ENCODE data around the gene SOHLH1.

Gene SOHLH1

GRCh38 chr9:135698236-135698635 lies 1.0 kb downstream of the SOHLH1 start:
- Histone ChIP-seq H3K4me1 (ENCODE audit: control insufficient read depth, insufficient read depth, low read length) (no peaks in the 10 kb centered on the region), H3K4me3 (ENCODE audit: low read depth, low read length) (no peak overlapping the region), H3K36me3 (ENCODE audit: control insufficient read depth in 2 of 2, insufficient read depth in 1 of 2, low read length in 2 of 2) (no peaks in the 10 kb centered on the region), H3K27ac (ENCODE audit: extremely low read depth, low read depth, low read length) (no peak overlapping the region), H3K9me3 (ENCODE audit: control insufficient read depth, insufficient read depth, low read depth, low read length) (no peaks in the 10 kb centered on the region)
- ChIA-PET CTCF (interaction anchor here (0.6 kb wide), 3 partner anchors 91 to 218 kb away, joined by 3 to 5 read pairs (median 4); no protein-coding TSS in a partner anchor), POLR2A (no interaction called here)
- no peak for TF ChIP-seq ZIC2 (tag by site-specific recombination; IDR thresholded peaks at IDR 0.05)
- TF ChIP-seq ZNF623 (tag by site-specific recombination; IDR thresholded peaks at IDR 0.05): no peak
- no peak for TF ChIP-seq KLF10 (tag by site-specific recombination; IDR thresholded peaks at IDR 0.05)
- TF ChIP-seq ZFP3 (tag by site-specific recombination; IDR thresholded peaks at IDR 0.05; ENCODE audit: low read depth): no peak
- no peak for TF ChIP-seq ZNF24 (tag by site-specific recombination; IDR thresholded peaks at IDR 0.05)
- no peak for TF ChIP-seq ZNF16 (tag by site-specific recombination; IDR thresholded peaks at IDR 0.05; ENCODE audit: low read depth)
- TF ChIP-seq, protein P1, sequence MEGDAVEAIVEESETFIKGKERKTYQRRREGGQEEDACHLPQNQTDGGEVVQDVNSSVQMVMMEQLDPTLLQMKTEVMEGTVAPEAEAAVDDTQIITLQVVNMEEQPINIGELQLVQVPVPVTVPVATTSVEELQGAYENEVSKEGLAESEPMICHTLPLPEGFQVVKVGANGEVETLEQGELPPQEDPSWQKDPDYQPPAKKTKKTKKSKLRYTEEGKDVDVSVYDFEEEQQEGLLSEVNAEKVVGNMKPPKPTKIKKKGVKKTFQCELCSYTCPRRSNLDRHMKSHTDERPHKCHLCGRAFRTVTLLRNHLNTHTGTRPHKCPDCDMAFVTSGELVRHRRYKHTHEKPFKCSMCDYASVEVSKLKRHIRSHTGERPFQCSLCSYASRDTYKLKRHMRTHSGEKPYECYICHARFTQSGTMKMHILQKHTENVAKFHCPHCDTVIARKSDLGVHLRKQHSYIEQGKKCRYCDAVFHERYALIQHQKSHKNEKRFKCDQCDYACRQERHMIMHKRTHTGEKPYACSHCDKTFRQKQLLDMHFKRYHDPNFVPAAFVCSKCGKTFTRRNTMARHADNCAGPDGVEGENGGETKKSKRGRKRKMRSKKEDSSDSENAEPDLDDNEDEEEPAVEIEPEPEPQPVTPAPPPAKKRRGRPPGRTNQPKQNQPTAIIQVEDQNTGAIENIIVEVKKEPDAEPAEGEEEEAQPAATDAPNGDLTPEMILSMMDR (tag by site-specific recombination; IDR thresholded peaks at IDR 0.05): no peak
- no peak for TF ChIP-seq KLF7 (tag by site-specific recombination; IDR thresholded peaks at IDR 0.05; ENCODE audit: borderline replicate concordance)
- no peak for TF ChIP-seq ZNF132 (tag by site-specific recombination; IDR thresholded peaks at IDR 0.05; ENCODE audit: borderline replicate concordance)
- no peak for TF ChIP-seq ZNF677 (tag by site-specific recombination; IDR thresholded peaks at IDR 0.05)
- TF ChIP-seq ZSCAN23 (tag by site-specific recombination; IDR thresholded peaks at IDR 0.05): no peak
- TF ChIP-seq ZNF341 (tag by site-specific recombination; IDR thresholded peaks at IDR 0.05; ENCODE audit: low read depth): no peak
- no peak for TF ChIP-seq ZFP37 (tag by site-specific recombination; IDR thresholded peaks at IDR 0.05)
- no peak for TF ChIP-seq ZBTB1 (tag by site-specific recombination; IDR thresholded peaks at IDR 0.05)
- no peak for TF ChIP-seq ZNF843 (tag by site-specific recombination; IDR thresholded peaks at IDR 0.05)
- no peak for TF ChIP-seq ZNF626 (tag by site-specific recombination; IDR thresholded peaks at IDR 0.05)
- no peak for TF ChIP-seq HOXA7 (CRISPR knock-in tag; IDR thresholded peaks at IDR 0.05; ENCODE audit: borderline replicate concordance)

GRCh38 chr9:135697226-135697625 lies 2.1 kb downstream of the SOHLH1 start:
- no peaks in the 10 kb centered on the region for H3K9me3 ChIP-seq (ENCODE audit: control insufficient read depth, insufficient read depth, low read depth, low read length)
- CTCF ChIA-PET: no interaction called here
- H3K4me1 ChIP-seq (ENCODE audit: control insufficient read depth, insufficient read depth, low read length): no peaks in the 10 kb centered on the region
- no peaks in the 10 kb centered on the region for H3K36me3 ChIP-seq (ENCODE audit: control insufficient read depth in 2 of 2, insufficient read depth in 1 of 2, low read length in 2 of 2)
- no peak overlapping the region for H3K4me3 ChIP-seq (ENCODE audit: low read depth, low read length)
- POLR2A ChIA-PET: no interaction called here
- no peak overlapping the region for H3K27ac ChIP-seq (ENCODE audit: extremely low read depth, low read depth, low read length)
- TF ChIP-seq ZNF311 (tag by site-specific recombination; IDR thresholded peaks at IDR 0.05; ENCODE audit: borderline replicate concordance) (no peak), ZNF600 (tag by site-specific recombination; IDR thresholded peaks at IDR 0.05) (no peak), ZNF837 (tag by site-specific recombination; IDR thresholded peaks at IDR 0.05) (no peak), ZNF366 (tag by site-specific recombination; conservative IDR thresholded peaks at IDR 0.05) (no peak), ZNF792 (tag by site-specific recombination; IDR thresholded peaks at IDR 0.05) (no peak), ZXDB (tag by site-specific recombination; IDR thresholded peaks at IDR 0.05) (no peak), ZNF48 (tag by site-specific recombination; IDR thresholded peaks at IDR 0.05) (no peak), ZNF785 (tag by site-specific recombination; IDR thresholded peaks at IDR 0.05) (no peak)
- TF ChIP-seq, protein P2, sequence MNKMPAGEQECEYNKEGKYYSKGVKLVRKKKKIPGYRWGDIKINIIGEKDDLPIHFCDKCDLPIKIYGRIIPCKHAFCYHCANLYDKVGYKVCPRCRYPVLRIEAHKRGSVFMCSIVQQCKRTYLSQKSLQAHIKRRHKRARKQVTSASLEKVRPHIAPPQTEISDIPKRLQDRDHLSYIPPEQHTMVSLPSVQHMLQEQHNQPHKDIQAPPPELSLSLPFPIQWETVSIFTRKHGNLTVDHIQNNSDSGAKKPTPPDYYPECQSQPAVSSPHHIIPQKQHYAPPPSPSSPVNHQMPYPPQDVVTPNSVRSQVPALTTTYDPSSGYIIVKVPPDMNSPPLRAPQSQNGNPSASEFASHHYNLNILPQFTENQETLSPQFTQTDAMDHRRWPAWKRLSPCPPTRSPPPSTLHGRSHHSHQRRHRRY (tag by site-specific recombination; IDR thresholded peaks at IDR 0.05): no peak
- TF ChIP-seq, protein P3, sequence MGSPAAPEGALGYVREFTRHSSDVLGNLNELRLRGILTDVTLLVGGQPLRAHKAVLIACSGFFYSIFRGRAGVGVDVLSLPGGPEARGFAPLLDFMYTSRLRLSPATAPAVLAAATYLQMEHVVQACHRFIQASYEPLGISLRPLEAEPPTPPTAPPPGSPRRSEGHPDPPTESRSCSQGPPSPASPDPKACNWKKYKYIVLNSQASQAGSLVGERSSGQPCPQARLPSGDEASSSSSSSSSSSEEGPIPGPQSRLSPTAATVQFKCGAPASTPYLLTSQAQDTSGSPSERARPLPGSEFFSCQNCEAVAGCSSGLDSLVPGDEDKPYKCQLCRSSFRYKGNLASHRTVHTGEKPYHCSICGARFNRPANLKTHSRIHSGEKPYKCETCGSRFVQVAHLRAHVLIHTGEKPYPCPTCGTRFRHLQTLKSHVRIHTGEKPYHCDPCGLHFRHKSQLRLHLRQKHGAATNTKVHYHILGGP (tag by site-specific recombination; IDR thresholded peaks at IDR 0.05): no peak
